SIG-M5 treated with dmso at 0.1 percent for 504 hours (cell line): ENCODE data around the gene CTNNBL1.
A peak's percentile ranks its signal among the peaks of the same experiment; 100 is the strongest.

Experiments used
- DNase-seq: peaks from one replicate; lab custom pipeline; 2025; ENCODE audit not compliant: unreplicated experiment; lab: John Stamatoyannopoulos, UW

CTNNBL1 gene

DNA sequence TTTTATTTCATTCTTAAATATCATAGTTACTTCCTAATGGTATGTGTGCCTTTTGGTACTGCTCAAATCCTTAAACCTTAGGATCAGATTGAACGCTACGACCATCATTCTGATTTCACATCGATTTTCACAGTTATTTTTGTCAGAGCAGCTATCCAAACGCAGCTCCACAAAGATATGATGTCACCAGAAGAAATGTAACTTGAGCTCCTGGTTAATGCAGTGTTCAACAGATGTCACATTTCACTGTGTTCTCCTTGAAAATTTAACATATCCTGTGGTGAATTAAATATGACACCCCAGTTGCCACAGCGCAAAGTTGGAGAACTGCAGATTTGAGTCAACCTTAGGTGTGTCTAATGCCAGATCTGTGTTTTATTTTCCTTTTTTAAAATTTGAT is 81.4 kb downstream of the CTNNBL1 start:
- no peak for DNase-seq

DNA sequence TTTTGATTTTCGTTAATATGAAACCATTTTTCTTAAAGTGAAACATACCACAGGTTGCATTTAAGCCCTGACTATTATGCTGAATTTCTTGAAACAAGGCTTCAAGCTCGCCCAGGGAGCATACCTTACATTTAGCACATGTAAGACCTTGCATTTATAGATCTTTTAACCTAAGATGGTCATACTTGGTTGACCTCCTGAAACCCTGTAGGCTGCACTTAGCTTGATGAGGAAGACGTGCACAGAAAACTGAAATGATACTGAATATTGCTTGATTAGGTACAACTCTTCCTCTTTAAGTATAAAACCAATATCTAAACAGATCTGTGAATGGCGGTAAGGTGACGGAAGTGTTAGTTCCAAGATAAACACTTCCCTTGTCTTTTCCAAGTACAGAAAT is 82.2 kb downstream of the CTNNBL1 start:
- no peak for DNase-seq

DNA sequence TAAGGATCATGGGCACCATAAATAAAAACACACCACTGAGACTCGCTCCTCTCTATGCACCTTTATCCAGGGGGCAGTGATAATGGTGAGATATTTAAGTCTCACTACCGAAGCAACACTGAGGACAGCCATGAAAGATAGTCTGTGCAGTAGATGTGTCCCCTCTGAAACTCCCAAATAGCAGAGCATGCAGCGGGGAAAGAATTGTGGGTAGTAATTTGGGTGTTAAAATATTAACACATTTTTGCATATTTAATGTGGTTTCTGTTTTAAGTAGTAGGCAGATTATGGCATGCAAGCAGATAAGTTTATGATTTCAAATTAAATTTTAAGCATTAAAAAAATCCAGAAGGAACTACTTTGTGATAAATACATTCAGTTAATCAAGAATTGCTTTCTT is 82.7 kb downstream of the CTNNBL1 start:
- no peak for DNase-seq

DNA sequence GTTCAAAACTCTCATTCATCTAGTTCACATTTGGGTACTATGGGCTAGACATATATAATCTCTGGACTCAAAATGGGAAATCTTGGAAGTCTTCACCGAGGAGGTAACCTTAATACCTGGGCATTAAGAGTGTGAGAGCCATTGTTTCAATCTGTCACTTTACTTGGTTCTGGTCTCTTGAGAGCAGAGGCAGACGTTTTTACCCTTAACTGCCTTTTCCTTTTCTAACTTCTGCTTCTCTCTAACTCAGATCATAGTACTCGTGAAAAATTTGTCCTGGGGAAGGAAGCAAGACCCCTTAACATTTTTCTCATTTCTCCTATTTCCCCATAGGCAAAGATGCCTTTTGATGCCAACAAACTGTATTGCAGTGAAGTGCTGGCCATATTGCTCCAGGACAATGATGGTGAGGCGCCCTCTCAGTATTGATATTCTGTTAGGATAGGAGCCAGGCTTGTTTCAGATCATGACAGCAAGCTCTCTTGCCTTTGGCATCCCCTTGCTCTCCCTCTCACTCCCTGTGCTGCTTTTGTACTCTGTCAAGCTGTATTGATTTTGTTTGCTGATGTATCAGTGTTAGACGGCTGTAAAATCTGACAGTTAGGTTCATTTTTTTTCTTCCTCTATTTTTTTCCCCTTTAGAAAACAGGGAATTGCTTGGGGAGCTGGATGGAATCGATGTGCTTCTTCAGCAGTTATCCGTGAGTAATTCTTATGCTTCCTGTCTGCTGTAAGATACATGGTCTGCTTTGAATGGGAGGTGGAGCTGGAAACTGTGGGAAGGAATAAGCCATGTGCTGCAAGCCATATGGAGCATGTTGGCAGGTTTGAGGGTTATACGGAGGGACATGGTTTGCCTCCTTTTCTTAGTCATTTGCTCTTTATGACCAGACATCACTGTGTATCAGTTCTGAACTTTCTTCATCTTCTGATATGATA is 83.5 kb downstream of the CTNNBL1 start:
- DNase-seq, result no peak

DNA sequence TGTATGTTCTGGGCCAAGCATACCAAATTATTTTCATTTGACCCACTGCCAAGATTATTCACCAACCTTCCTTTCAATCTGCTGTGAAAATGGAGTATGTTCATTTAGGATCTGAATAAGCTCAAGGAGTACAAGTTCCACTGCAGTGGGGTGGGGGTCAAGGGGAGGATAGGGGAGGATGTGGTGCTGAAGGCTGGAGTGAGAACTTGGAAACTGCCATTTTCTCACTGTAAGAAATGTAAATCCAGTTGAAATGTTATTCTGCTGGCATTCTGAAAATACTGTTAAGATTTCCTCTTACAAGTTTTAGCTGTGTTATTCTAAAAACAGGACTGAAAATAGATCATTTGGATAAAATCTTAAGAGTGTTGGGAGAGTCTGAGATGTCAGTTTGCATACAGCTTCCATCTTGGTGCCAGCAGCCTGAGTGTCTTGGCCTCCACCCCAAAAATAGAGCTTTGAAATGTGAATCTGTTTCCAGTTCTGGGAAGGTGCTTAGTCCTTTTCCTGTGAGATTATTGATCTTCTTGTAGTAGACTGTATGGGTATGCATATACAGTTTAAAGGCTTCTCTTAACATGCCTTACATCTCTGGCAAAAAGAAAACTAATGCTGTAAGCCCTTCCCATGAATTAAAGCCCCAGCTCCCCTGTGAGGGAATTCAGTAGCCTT is 84.3 kb downstream of the CTNNBL1 start:
- no peak for DNase-seq

DNA sequence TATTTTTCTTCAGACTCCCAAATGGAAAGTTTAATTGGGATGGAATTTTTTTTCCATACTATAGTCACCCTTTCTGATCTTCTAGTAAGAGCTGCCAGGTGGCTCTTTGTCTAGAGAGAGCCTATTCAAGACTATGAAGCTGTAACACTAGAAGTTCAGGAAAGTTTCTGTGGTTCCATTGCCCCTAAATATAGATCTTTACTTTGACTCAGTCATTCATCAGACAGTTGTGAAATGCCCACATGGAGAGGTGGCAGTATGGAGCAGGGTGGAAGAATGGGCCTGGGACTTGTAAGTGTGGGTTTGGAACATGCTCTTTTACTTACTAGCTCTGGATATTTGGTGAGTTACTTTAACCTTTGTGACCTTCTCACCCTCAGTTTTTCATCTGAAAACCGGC is 87.8 kb downstream of the CTNNBL1 start:
- DNase-seq, result peak; percentile 40

DNA sequence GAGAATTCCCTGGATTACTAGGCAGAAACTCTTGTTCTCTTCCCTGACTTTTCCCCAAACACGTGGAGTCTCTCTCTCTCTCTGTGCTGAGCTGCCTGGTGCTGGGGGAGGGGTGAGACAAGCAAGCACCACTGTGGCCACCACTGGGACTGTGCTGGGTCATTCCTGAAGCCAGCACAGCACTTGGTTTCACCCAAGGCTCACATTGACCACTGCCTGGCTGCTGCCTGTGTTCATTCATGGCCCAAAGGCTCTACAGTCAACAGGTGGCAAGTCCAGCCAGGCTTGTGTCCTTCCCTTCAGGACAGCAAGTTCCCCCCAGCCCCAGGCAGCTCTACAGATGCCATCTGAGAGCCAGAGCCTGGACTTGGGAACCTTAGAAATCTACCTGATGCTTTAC is 92.2 kb downstream of the CTNNBL1 start:
- DNase-seq, result no peak

DNA sequence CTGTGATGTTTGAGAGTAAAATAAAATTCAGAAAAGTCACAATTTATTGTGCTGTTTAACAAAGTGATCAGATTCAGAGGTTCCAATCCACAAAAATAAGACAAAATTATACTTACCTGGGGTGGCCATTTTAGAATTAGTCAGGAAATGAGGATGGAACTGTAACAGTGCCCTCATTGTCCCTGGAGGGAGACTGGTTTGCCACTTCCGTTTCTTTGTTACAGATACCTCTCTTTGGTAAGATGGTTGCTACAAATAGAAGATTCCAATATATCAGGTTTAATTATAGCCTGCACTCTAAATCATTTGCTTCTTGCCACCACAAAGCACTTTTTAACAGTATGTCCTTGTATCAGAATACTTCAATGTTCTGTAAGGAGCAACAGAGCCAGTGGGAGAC is 95.6 kb downstream of the CTNNBL1 start:
- DNase-seq, result no peak

DNA sequence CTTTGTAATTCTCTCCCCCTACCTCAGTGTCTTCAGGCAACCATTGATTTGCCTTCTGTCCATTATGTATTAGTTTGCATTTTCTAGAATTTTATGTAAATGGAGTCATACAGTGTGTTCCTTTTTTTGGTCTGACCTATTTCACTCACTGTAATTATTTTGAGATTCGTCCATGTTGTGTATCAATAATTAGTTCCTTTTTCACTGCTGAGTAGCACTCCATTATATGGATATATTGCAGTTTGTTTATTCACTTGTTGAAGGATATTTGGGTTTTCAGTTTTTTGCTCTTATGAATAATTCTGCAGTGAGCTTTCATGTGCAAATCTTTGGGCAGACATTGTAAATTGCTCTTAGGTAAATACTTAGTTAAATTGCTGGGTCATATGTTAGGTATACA is 97.1 kb downstream of the CTNNBL1 start:
- no peak for DNase-seq

DNA sequence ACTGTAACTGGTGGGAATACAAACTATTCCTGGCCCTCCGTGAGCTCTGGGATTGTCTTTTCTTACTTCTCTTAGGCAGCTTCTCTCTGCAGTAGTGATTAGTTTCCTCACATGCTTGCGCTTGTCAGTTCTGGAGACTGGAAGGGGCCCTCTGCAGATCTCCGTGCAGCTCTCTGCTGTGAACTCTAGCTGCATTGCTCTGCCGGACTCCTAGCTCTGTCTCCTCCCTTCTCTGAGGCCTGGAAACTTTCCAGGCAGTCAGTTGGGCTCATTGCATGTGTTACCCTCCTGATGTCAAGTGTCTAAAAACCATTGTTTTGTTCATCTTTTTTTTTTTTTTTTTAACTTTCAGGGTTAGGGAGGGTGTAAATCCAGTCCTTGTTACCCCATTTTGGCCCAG is 102.3 kb downstream of the CTNNBL1 start:
- DNase-seq, result no peak

DNA sequence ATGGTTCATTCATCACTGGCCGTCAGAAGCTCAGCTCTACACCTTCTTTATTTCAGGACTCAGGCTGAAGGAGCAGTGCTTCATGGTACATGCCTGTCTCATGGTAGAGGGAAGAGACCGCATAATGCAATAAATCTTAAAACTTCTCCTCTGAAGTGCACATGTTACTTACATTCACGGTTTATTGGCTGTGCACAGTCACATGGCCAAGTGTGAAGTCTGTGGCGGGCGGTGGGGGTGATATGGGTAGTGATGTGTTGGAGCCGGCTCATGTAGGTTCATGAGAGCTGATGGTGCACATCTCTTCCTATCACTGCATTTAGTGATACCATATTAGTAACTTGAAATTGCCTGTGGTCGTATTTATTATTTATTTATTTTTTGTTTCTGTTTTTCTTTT is 102.9 kb downstream of the CTNNBL1 start:
- no peak for DNase-seq

DNA sequence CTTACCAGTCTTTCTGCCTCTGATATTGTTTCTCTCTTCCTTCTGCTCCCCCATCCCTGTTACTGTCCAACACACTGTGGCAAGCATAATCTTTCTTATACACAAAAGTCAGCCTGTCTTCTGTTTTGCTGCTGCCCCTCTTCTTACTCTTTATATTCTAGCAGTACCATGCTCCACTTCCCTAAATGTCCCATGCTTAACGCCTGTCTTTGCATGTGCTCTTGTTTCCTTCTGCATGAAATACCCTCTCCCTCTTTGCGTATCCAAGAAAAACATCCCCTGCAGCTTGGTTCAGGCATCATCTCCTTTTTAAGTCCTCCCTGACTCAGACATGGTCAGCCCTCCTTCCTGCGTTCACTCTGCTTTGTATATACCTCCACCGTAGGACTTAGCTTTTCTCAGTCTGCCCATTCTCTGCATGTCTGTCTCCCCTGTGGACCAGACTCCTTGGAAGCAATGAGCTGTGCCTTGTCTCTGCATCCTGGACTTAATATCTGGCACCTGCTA is 103.9 kb downstream of the CTNNBL1 start:
- DNase-seq, result no peak

DNA sequence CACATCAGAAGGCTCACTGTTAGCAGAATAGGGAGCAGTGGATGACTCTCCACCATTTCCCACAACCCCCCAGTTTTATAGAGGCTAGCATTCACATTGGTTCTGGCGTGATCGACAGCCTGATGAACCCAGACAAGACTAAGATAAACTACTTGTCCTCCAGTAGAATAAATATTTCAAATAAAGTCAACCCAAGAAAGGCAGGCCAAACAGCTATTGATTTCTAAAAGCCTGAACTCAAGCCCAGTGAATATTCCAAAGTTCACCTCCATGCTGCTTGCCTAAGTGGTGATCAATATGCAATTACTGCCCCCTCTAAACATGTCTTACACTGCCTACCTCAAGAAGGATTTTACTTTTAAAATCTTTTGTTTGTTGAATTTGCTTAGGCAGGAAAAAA is 104.5 kb downstream of the CTNNBL1 start:
- no peak for DNase-seq

DNA sequence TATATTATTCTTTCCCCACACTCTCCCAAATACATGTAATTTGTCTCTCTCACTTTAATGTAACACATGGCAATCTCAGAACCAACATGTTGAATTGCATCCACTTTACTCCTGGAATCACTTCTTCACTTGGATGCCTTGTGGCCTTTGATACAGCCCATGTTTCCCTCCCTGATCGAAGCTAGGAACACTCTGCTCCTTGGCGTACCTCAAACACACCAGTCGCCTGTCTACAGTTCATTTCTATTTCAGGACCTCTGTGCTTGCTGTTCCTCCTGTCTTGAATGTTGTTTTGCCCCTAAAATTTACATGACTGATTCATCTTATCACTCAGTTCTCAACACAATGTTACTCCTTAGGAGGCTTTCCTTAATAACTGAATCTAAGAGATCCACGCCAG is 106.8 kb downstream of the CTNNBL1 start:
- no peak for DNase-seq

DNA sequence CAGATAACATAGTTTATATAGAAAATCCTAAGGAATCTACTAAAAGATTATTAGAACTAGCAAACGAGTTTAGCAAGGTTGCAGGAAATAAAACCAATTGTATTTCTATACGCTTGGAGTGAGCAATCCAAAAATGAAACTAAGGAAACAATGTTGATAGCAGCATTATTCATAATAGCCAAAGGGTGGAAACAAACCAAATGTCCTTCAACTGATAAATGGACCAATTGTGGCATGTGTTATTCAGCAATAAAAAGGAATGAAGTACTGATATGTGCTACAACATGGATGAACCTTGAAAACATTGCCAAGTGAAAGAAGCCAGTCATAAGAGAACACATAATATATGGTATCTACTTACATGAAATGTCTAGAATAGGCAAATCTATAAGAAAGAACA is 108.1 kb downstream of the CTNNBL1 start:
- DNase-seq, result no peak

DNA sequence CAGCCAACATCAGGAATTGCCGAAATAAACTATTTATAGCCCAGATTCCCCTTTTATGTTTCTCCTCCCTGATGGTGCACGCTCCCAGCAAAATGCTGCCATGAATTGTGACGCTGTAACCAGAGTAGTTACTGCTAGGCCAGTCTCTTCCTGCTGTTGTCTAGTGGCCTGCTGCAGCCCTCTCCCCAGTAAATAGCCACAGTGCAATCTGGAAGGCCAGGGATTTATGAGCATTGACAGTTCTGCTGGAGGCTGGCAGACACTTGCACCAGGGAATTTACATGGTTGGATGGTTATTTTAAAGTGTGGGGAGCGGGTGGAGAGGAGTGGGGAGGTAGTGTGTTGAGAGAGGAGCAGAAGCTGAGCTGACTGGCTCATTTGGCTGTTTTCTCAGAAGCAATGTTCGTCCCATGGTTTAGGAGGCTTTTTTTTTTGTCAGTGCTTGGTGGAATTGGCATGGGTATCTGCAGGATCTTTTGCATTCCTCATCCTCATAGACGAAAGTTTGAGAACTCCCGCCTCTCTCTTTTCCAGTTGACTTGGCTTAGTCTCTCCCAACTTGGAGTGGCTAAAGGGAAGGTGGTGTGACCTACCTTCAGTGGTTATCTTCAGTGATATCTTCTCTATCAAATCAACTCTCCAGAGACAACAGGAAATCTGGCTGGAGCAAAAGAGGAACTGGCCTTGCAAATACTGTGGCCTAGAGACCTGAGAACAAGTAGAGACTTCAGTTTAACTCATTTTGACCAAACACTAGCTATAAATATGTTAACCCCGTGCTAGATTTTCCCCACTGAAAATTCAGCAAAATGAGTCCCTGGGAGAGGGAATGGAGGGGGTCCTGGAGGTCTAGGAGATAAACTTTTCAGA is 109.8 kb downstream of the CTNNBL1 start:
- DNase-seq, result no peak

DNA sequence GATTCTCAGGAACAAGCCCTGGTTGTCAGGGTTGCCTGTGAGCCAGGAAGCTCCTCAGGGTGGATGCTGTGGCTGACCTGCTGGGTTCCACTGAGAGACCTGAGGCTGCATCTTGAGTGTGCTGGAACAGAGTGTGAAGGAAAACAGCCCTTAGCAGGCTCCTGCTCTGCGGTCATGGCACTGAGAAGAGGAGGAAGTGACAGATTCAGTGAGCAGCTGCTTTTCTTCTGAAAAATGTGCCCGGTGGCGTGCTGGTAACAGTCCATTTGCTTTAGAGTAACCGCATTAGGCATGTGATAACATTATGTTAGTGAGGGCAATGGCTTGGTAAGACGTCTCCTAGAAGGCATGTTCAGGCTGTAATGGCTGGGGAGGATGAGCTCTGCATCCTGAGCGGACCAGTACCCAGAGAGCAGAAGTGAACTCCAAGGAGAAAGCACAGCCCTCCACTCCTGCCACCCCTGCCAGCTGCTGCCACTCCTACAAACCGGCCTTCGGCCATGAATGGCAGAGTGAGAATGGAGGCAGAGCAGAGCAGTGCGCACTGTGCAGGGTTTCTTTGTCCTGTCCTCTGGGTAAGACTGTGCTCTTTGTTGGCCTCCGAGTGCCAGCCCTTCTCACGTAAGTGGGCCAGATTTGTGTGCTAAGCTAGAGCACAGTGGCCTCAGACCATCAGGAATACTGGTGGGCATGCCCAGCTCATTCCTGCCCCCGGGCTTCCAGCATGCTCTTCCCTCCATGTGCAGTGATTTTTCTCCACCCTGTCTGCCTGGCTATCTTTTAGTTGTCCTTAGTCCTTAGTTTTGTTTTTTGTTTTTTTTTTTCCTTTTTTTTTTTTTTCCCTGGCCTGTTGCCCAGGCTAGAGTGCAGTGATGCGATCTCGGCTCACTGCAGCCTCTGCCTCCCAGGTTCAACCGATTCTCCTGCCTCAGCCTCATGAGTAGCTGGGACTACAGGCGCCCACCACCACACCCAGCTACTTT is 111.0 kb downstream of the CTNNBL1 start:
- no peak for DNase-seq

DNA sequence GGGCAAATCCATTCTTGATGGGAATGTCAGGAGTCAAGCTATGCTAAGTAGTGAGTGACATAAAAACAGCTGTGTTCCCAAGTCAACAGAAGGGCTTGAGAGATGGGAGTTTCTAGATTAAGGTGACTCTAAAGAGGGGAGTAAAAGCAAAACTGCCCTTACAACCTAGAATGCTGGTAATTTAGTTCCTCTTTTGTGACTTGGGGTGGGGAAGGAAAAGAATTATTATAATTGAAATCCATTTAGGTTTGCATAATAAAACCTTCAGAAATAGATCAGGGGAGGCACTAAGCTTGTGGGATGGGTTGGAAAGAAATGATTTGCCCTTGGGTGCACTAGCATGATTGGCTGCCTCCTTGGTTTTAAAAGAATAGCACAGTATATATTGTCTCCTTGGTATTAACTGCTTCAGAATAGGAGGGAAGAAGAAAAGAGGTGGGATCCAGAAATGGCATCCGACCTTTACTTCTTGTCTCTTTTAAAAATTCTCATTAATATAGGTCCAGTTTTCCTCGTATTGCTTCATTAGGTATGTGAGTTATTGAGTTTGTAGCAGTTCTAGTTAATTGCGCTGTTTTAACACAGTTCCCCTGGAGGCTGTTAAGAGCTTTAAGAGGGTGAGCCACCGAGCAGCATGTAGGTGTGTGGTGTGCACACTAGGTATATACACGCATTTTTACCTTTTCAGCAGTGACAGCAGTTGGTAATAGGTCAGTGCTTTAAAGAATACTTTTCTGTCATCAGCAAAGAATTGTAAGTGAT is 113.8 kb downstream of the CTNNBL1 start:
- DNase-seq, result no peak
